Calu3 (cell line): Measurements from ENCODE around the gene SLC4A2. TPM values are rescaled to one million over a fixed set of nuclear protein-coding genes. Genes with fewer than 3 reads are reported as not detected.

Source experiments
- BruUV-seq: library from RNA; stranded (reverse); fragments of 400-500 nt; replicated peaks from 2 replicates; lab custom pipeline; 2021; lab: Mats Ljungman, UMichigan
- CTCF ChIA-PET: fragments of 300-600 bp; sonication (Branson Sonifier 250); formaldehyde crosslinking; loops from one replicate; lab custom pipeline; 2022; ENCODE audit warnings: antibody characterized with exemption; lab: Charles Lee
- DNase-seq: peaks from one replicate; pipeline ENCODE4 v3.0.0; 2022
- H3K27ac Mint-ChIP-seq: one replicate; pipeline ENCODE4 v1.8.0; 2022; ENCODE audit warnings: mixed read lengths; ENCODE audit not compliant: unreplicated experiment
- H3K27me3 Mint-ChIP-seq: one replicate; pipeline ENCODE4 v1.8.0; 2022; ENCODE audit warnings: mixed read lengths; ENCODE audit not compliant: unreplicated experiment
- H3K36me3 Mint-ChIP-seq: one replicate; pipeline ENCODE4 v1.8.0; 2022; ENCODE audit warnings: mild to moderate bottlenecking, moderate library complexity, mixed read lengths; ENCODE audit not compliant: insufficient read depth, unreplicated experiment
- H3K4me1 Mint-ChIP-seq: one replicate; pipeline ENCODE4 v1.8.0; 2022; ENCODE audit warnings: mild to moderate bottlenecking, low read depth, mixed read lengths; ENCODE audit not compliant: unreplicated experiment
- H3K4me3 Mint-ChIP-seq: one replicate; pipeline ENCODE4 v1.8.0; 2022; ENCODE audit warnings: mild to moderate bottlenecking, low read depth, moderate library complexity, mixed read lengths; ENCODE audit not compliant: unreplicated experiment
- H3K9me3 Mint-ChIP-seq: one replicate; pipeline ENCODE4 v1.8.0; 2022; ENCODE audit warnings: low read depth, mixed read lengths; ENCODE audit not compliant: unreplicated experiment
- CTCF ChIP-seq: fragments of 200-600 bp; IDR thresholded peaks from one replicate; pipeline ENCODE4 v1.8.0; 2022; ENCODE audit warnings: antibody characterized with exemption; ENCODE audit not compliant: unreplicated experiment
- intact Hi-C: fragments of 100-400 bp; cut with micrococcal nuclease; formaldehyde crosslinking; loops from one replicate; pipeline ENCODE4 v1.10.0; 2022; ENCODE audit not compliant: unreplicated experiment
- total RNA-seq: library from RNA; stranded (reverse); gene quantifications from 2 replicates; pipeline ENCODE4 v1.2.3, GENCODE V29; 2022

The SLC4A2 gene
- total RNA-seq, 1 experiment from 2014 or later, result 209 TPM

DNA sequence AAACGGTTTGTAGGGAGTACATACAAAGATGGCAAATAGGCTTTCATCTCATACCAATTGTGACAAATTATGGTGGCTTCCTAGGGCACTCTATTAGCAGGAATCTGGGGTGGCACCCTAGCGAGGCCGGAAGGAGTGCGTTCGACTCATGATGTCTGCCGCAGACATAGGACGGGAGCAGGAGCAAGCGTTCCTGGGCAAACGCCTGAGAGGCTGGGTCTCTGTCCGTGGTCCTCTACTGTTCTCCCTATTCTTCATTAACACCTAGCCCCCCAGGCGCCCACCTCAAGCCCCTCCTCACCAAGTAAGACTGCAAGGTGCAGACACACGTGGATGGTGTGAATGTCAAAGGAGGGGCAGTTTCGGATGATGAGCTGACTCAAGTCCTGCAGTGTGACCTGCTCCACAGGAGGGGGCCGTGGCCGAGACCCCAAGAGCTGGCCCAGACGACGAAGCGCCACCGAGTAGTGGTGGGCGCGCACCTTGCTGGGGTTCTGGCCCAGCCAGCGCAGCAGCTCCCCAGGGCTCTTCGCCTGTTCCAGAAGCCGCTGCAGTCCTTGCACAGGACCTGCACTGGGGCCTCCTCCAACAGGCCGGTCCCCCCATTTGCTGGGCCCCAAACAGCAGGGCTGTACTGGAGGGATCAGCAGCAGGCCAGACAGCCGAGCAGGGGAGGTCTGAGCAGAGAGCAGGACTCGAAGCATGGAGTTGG lies 20.0 kb downstream of the SLC4A2 start:
- no peaks in the 10 kb centered on the region for H3K9me3 Mint-ChIP-seq
- CTCF ChIA-PET, result no interaction called here
- no peak for TF ChIP-seq CTCF
- no peak for DNase-seq
- peaks cover 69% of the 10 kb centered on the region for H3K36me3 Mint-ChIP-seq
- intact Hi-C loops, result no loop called here
- H3K4me1 Mint-ChIP-seq, result peaks cover 12% of the 10 kb centered on the region
- BruUV-seq, result no TSS peak
- H3K27me3 Mint-ChIP-seq, result no peaks in the 10 kb centered on the region
- peak overlapping the region; percentile 98 for H3K4me3 Mint-ChIP-seq
- no peak overlapping the region for H3K27ac Mint-ChIP-seq

GRCh38 chr7:151080067-151080521 lies 20.7 kb downstream of the SLC4A2 start:
- H3K4me1 Mint-ChIP-seq, result peaks cover 16% of the 10 kb centered on the region
- peaks cover 64% of the 10 kb centered on the region for H3K36me3 Mint-ChIP-seq
- CTCF ChIA-PET, result interaction anchor here (1.0 kb wide), 1 partner anchor 52 kb away, joined by 3 read pairs; the partner anchor contains the start of gene ABCB8
- no peaks in the 10 kb centered on the region for H3K27me3 Mint-ChIP-seq
- intact Hi-C loops, result loop anchor here (5.0 kb wide), 1 partner anchor 53 kb away; the partner anchor contains the start of gene ABCB8
- TF ChIP-seq CTCF, result no peak
- peak overlapping the region; percentile 98 for H3K4me3 Mint-ChIP-seq
- H3K9me3 Mint-ChIP-seq, result no peaks in the 10 kb centered on the region
- peak overlapping the region; percentile 56 for H3K27ac Mint-ChIP-seq
- BruUV-seq, result no TSS peak
- no peak for DNase-seq

GRCh38 chr7:151080522-151081169 lies 21.3 kb downstream of the SLC4A2 start, which contains the start of gene FASTK:
FASTK (minus strand) TSS chr7:151080809; CDS start chr7:151080766, 43 bp downstream.
- peaks cover 64% of the 10 kb centered on the region for H3K36me3 Mint-ChIP-seq
- peak within 1 kb of the TSS; percentile 98 for H3K4me3 Mint-ChIP-seq
- no peaks in the 10 kb centered on the region for H3K27me3 Mint-ChIP-seq
- peak; percentile 91 for DNase-seq
- intact Hi-C loops, result loop anchor here (5.0 kb wide), 1 partner anchor 53 kb away; the partner anchor contains the start of gene ABCB8
- peaks cover 21% of the 10 kb centered on the region for H3K4me1 Mint-ChIP-seq
- peak within 1 kb of the TSS; percentile 61 for H3K27ac Mint-ChIP-seq
- CTCF ChIA-PET, result interaction anchor here (1.0 kb wide), 1 partner anchor 52 kb away, joined by 3 read pairs; the partner anchor contains the start of gene ABCB8
- BruUV-seq, result no TSS peak
- no peak for TF ChIP-seq CTCF
- no peaks in the 10 kb centered on the region for H3K9me3 Mint-ChIP-seq
